ENCODE results near the gene FOXL2NB.

The FOXL2NB gene

DNA sequence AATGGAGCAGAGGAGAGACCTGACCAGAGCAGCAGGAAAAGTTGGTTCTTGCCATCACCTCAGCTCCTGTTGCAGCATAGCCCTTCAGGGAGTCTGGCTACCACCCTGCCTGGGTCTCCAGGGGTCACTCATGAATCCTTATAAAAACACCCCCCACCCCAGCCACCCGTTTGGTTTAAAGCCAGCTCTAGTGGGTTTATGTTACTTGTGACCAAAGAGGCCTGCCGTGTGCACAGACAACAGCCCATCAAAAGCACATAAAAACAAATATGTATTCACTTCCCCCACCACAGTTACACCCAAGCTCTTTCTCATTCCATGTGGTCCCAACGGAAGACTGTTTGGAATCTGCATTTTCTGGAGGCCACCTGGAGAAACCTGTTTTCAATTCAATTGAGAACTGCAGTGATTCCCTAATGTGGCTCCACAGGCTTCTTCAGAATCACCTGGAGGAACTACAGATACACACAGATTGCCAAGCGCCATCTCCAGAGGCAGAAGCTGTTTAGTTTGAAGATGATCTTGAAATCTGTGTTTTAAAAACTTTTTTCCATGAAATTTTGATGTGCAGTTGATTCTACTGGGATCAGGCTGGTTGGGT lies 13.8 kb upstream of the FOXL2NB start:
- DNase-seq (ENCODE audit: low spot score) = no peak

DNA sequence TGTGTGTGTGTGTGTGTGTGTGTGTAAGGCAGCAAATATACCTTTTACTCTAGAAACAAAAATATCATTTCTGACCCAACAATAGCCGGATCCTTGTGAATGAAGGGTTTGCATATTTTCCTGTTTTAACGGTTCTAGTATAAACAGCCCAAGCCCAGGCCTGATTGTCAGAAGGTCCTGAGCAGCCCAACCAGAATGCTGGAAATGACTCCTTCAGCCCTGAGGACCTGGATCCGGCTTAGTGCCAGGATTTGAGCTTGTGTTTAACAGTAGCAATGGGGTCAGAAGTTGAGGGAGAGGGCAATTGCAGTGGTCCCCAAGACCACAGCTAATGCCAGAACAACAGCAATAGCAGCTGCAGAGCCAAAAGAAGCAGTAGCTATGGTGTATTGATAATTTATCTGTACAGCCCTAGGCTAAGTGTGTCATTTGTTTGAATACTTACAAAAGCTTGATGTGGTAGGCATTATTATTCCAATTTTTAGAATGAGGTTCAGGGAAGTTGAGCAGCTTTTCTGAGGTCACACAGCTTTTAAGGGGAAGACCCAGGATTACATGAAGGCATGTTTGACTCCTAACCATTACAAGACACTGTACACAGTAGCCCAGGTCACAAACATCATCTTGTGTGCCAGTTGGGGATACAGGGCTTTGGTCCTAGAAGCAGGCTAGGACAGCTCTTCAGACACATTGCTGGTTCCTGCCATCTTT lies 12.9 kb upstream of the FOXL2NB start:
- DNase-seq (ENCODE audit: low spot score) = no peak

DNA sequence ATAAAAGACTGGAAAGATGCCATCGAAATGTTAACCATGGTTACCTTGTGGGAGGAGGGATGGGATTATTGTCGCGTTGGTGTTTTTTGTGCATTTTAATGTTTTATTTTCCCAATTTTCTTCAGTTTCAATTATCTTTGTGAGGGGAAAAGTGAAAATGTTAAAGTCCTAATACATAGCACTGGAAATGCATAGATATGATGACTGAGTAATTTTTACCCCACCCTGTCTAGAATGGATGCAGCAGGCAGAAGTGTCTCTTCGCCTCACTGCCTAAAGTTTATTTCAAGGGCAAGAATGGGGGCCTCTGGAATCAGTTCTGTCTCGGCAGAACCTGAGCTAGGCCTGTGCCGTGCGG lies 11.5 kb upstream of the FOXL2NB start:
- no peak for DNase-seq (ENCODE audit: low spot score)

DNA sequence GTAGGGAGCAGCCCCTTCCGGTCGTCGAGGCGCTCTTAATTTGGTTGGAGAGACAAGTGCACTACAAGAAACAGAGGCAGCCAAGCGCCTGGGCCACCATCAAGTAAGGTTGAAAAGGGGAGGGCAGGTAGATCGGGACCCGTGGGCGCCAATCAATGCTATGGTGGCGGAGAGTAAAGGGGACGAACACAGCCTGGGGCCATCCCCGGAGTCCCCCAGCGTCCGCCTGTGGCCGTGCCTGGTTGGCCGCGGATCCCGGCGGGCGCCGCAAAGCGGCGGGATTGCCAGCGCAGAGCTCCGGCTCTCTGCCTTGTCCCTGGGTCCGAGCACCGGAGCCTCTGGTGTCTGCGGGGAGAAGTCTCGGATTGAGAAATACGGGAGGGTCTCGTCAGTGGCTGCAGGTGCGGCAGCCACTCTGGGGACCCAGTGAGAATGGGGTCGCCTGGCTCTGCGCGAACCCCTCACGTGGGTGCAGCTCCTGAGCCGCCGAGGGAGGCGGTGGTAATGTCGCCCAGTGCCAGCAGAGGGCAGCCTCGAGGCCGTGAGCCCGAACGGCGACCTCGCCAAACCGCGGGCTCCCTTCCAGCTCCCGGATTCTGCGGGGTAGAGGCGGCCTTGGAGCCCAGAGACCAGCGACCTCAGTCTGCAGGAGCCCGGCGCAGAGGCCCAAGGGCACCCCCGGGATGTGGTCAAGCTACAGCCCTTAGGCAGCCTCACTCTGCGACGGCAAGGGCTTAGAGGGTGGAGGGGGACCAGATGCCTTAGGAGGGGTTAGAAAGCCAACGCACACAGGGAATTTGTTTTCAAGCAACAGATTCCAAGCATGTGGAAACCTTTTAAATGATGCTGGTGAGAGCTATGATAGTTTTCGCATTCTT lies 10.9 kb upstream of the FOXL2NB start:
- peak; percentile 94 for DNase-seq (ENCODE audit: low spot score)

DNA sequence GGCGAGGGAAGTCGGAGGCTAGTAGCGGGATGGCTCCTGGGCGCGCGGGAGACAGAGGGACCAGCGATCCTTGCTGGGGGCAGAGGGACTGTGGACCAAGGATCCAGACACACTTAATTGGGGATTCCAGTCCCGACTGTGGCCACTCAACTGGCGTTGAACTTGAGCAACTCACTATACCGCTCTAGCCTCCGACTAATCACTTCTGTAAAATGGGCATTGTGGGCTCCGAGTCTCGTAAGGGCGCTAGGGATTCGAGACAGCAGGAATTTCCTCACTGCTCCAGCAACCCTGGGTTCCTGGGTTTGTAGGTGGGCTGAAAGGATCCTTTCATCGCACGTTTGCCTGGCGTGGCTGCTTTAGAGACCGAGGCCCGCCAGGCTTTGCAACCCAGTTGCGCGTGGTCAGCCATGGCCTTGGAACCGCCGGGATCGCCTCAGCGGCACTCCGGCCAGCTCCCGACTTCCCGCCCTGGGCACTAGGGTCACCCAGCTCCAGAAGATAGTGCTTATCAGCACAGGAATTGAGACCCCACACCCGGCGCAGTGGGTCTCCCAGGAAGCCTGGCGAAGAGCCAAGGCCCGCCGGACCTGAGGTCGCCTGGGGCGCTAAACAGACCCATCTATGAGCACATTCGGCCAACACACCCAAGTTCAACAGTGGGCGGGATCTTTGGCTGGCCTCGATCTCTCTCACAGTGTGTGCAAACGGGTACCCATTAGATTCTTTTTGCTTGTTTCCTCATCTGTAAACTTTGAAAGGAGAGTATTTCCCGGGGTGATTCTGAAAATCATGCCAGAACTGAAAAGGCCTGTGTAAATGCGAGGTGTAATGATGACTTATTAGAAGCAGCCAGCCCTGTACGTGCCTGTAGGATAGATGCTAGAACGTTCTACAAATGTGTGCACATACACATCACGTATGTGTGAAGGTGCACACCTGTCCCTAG lies 10.0 kb upstream of the FOXL2NB start:
- DNase-seq (ENCODE audit: low spot score) = no peak

DNA sequence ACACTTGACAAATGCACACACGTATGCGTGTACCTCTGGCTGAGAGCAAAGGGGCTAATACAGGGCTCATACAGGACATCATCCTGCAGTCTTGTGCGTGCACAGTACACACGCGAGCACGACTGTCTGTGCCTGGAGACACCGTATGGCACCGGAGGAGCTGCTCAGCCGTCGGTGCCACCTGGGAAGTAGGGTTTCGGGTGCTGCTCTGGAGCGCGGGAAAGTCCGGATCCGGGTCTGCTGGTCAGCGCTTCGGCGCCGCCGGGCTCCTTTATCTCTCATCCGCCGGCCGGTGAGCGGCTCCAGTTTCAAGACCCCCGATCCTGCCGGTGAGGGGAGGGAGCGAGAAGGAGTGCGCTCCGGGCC lies 9.3 kb upstream of the FOXL2NB start:
- no peak for DNase-seq (ENCODE audit: low spot score)

DNA sequence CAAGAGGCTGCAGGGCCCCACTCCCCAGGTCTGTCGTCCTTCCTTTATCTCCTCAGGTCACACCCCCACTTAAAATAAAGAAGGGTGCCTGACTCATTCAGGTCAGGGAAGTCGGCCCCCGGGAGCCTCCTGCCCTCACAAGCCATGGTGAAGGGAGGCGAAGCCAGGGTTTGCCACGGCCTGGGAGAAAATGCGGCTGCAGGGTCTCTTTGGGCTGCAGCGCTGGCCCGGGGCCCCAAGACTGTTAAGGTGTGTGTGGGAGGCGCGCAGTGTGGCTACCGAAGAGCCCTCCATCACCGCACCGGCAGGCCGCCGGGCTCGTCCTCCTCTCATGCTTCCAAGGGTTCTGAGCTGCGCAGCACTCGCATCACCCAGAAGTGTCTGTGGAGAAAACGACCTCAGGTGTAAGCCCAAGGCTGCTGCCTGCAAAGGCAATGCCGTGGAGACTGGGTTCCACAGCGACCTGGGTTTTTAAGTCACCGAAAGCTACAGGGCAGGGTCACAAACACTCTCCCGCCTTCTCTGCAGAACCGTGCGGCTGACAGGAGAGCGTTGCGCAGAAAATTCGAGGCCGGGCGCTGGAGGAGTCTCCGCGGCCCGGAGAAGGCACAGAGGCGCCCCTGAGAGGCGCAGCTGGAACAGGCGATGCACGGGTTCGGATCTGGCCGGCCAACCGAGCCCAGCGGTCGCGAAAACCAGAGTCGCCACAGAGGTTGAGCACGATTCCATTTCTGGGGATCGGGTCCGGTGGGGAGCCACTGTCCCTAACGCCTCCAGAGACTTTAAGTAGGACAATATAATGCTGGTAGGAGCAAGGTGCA lies 8.8 kb upstream of the FOXL2NB start:
- DNase-seq (ENCODE audit: low spot score) = no peak

DNA sequence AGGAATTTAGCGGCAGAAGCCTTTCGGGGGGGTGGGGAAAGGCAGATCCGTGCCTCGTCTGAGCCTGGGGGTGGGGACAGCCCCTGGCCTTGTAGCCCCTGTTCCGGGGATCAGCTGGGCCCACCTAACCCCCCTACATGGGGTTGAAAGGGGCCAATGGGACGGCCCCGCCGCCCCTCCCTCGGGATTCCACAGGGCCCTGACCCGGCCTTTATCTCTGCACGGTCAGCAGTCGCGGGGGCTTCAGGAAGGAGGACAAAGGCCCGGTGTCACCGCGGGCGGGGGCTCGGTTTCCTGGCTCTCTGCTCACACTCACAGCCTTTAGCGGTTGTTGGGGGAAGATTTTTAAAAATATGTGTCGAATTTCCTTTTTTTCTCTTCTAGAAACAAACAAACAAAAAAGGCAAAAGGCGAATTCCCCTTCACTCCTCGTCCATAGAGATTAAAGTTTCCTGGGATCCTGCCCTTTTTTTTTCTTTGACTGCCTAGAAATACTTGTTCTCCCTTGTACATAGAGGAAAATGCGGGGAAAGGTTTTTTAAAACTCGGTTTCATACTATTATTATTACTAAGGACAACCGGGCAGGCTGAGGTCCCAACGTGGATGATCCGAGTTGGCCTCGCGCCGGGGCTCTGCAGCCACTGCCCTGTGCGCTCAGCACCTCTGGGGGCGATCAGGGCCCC lies 8.0 kb upstream of the FOXL2NB start:
- no peak for DNase-seq (ENCODE audit: low spot score)

DNA sequence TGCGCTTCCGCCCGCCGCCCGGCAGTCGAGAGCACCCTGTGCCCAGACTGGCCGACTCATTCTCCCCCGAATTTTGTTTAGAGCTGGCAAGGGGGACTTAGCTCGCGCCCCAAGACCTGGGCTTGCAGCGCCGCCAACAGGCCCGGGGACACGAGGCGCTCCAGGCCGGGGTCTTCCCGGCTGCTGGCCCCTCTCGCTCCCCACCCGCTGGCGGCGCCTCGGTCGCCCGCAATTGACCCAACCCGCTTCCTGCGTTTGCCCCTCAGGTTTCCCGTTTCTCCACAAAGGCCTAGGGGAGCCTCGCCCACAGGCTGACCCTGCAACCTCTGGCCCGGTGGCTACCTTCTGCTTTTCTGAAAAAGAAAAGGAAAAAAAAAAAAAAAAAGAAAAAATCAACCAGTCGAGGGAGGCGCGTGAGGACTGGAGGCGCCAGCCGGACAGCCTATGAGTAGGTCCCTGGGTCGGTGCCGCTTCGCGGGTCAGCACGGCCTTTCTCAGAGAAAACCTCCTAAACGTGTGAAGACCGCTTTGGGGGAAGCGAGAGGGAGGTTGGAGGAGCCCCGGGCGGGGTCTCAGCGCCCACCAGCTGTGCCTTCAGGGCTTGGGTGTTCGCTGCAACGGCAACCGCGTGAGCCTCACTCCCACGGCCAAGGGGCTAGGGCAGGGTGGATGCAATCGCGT lies 7.3 kb upstream of the FOXL2NB start:
- DNase-seq (ENCODE audit: low spot score) = no peak

DNA sequence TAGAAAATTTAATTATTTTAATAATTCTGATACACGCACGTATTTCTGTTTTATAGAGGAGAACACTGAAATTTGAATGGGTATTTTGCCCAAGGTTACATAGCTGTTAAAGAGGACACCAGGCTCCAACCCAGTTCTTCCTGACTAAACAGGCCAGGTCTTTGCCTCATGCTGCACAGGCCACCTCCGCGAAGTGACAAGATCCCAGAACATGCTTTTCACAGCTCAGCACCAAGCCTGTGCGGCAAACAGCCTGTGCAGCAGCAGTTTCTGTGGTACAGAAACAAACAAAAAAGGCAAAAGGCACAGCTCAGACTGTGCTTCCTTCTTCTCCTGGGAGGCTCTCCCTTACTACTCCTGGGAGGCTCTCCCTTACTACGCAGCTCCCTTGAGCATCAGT lies 6.6 kb upstream of the FOXL2NB start:
- no peak for DNase-seq (ENCODE audit: low spot score)

DNA sequence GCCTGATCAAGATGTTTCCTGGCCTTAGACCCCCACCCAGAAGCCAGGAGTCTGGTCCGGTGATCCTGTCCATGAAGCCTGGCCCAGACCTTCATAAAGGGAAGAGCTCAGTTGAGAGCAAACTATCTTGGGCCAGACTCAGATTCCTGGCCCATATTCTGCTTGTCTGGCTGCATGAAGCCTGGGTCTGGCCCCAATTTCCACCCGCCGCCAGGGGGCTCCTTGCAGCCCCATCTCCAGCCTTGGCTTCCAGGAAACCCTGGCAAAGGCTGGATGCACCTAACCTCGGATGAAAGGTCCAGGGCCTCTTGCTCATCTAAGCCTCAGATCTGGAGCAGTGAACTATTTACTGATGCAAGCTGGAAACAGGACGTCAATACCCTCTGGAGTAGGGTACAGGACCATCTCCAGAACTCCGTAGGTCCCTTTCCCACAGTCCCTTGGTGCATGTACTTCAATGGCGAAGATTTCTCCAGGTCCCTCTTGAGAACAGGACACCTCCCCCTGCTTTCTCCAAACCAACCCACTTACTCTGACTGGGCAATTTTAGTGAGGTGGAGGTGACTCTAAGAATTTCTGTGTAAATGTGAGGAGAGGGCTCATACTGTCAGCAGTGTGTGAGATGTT lies 5.6 kb upstream of the FOXL2NB start:
- peak; percentile 93 for DNase-seq (ENCODE audit: low spot score)

DNA sequence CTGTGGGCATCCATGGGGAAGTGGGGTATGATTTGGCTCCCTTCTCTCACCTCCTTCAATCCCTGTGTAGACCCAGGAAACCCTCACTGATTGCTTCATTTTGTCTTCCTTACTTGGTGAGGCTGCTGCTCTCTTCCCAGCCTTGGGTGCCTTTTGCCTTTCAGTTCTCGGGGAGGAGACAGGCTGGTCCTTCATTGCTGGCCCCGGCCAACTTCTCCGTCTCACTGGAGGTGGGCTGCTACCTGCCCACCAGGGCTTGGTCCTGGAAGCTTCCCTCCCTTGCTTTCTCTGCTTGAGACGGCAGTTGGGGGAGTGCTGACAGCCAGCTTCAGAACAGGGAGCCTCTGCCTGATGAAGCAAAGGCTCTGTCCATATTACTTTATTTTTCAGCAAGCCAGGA lies 4.7 kb upstream of the FOXL2NB start:
- DNase-seq (ENCODE audit: low spot score) = no peak

DNA sequence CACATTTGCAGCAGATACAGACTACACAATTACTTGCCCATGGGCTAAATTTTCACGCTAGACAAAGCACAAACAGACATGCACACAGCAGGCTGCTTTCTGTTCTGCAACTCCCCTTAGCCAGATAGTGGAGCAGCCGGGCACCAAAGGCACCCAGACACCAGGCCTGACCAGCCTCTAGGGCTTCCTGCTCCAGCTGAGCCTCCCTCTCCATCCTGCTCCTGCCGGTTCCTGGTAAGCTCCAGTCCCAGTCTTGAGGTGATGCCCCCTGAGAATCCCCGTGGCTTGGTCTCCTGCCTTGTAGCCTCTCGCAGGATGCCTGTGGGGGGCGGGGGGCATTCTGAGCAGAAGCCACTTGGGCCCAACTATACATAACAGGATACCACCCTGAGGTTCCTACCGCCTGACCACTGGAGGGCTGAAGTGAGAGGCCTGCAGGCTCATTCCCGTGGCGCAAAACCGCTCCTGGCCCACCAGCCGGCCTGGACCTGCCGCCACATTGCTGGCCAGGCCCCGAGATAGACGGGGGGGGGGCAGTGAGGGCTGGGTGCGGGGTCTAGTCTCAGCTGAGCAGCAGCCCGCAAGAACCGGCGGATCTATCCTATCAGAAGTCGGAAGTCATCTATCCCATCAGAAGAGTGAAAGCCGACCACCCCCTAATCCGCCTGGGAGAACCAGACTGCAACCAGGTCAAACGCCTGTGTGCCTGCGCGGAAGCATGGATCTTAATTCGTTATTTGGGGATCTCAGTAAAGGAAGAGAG lies 4.0 kb upstream of the FOXL2NB start:
- DNase-seq (ENCODE audit: low spot score) = no peak

DNA sequence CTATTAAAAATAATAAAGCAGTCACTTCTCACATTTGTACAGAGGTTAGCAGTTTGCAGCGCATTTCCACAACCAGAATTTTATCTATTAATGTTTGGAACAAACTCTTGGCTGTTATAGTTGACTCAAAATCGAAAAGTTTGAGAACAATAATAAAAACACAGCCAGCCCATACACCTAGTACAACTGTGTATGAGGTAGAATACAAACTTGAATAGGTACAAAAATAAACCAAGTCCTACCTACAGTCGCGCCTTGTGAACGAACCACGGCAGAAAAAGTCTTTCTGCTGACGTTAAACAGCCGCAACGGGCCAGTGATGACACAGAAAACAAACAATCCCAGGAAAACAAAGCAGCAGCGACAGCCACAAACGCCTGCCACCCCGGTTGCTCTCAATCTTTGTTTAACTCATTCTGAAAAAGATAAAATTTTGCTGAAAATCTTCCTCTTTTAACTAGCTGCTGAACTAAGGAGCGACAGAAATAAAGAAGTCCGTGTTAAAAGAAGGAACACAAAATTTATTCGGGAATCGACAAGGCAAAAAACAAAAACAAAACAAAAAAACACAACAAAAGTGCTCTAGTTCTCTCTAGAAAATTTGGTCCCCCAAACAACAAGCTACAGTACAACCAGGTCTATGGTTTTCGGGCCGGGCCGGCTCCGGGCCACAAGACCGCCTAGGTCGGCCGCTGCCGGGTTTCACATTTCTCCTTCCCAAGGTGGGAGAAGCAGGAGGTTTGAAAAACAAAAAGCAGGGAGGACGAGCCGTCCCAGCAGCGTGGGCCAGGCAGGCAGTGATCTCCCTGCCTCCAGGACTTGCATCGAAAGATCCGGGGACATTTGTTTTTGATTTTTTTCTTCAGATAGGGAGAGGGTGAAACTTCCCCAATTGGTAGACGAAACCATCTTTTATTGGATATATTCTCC lies 3.0 kb upstream of the FOXL2NB start:
- no peak for DNase-seq (ENCODE audit: low spot score)

DNA sequence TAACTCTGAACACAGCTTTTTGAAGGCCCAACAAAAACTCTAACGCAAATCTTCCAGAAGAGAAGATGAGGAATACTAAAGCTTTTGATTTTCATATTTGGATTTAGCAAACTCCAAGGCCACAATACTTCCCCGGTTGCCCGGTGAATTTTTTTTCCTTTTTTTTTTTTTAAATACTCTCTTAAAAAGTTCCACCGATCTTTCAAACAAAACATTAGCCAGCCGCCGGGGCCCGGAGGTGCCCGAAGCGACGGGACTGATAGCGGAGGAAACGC lies 2.4 kb upstream of the FOXL2NB start:
- no peak for DNase-seq (ENCODE audit: low spot score)

DNA sequence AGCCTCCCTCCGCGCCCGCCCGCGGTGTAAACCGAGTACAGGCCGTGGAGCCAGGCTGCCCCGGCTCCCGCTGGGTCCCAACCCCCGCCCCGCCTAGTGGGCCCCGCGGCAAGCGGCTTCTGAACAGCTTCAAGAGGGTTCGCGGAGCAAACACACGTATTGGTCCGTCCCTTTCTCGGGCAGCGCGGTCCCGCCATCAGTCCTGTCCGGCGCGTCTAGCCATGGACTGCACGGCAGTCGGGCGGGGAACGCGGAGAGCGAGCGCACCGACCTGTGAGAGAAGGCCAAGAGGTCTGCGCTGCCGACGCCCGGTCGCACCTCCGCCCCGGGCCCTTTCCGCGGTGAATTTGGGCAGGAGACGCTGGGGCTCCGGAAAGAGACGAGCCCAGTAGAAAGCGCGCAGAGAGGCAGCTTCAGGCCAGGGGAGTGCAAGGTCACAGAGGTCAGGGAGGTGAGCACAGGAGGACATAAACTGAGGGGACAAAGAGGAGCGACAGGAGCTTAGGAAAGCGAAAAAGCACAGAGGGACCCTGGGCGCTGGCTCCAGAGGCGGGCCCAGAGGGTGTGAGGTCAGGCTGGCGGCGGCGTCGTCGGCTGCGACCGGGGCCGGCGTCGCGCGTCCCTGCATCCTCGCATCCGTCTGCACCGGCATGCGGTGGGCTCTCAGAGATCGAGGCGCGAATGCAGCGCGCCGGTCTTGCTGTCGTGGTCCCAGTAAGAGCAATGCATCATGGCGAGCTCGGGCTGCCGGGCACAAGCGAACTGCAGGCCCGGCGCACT lies 1.9 kb upstream of the FOXL2NB start:
- no peak for DNase-seq (ENCODE audit: low spot score)

Measured in HuH-7 (cell line).